ENCODE data around the gene EEIG1.
A peak's percentile ranks its signal among the peaks of the same experiment; 100 is the strongest.

The EEIG1 gene

DNA sequence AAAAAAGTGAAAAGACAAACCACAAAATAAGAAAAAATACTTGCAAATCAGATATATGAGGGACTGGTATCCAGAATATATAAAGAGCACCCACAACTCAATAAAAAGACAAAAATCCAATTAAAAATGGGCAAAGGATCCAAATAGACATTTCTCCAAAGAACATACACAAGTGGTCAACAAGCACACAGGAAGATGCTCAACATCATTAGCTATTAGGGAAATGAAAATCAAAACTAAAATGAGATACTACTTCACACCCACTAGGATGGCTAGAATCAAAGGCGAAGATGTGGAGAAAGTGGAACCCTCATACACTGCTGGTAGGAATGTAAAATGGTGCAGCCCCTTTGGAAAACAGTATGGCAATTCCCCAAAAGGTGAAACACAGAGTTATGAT lies 22.1 kb downstream of the EEIG1 start:
- no peak for DNase-seq

DNA sequence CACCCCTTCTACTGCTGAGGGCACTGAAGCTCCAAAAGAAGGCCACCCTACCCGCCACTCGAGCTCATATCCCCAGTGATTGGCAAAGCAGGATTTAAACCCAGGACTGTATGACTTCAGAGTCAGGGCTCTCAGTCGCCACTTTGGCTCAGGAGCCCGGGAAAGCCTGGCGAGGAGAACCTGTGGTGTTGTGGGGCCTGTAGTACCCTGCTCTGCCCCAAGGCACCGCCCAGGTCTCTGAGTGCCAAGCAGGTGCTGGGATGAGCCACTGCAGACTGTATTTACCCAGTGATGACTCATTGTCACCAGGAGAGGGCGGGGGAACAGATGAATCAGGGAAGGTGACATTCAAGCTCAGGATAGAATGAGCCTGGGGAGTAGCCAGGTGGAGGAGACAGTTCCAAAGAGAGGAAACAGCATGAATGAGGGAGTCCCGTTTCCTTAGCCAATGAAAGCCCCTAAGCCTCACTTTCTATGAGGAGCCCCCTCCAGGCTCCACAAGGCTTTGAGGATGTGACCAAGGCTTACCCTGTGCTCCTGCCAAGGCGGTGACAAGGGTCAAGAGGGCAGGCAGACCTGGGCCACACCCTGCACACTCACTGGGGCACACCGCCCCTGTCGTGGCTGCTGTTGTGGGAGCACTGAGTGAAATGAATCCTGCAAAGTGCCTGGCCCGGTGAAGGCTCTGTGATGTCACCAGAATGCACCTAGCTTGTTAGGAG lies 25.3 kb downstream of the EEIG1 start:
- DNase-seq, result peak; percentile 73 to 93

DNA sequence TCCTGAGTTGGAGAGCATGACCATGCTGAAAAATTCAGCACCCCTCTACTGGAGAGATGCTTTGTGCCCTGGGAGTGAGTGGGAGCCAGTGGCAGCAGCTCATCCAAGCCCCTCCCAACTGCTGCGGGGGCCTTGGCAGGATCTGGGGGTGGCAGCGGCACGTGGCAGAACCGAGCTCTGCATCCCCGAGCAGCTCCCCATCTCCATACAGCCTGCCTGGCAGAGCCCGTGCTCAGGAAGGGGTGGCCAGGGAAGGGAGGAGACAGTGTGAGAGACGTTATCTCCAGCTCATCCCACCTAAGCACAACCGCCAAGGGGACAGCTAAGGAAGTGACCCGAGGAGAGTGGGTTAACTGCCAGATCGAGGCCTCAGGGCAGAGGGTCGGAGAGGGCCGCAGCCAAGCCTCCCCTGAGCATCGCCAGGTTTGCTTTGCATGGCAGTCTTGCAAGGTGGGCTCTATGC lies 25.9 kb downstream of the EEIG1 start:
- no peak for DNase-seq

DNA sequence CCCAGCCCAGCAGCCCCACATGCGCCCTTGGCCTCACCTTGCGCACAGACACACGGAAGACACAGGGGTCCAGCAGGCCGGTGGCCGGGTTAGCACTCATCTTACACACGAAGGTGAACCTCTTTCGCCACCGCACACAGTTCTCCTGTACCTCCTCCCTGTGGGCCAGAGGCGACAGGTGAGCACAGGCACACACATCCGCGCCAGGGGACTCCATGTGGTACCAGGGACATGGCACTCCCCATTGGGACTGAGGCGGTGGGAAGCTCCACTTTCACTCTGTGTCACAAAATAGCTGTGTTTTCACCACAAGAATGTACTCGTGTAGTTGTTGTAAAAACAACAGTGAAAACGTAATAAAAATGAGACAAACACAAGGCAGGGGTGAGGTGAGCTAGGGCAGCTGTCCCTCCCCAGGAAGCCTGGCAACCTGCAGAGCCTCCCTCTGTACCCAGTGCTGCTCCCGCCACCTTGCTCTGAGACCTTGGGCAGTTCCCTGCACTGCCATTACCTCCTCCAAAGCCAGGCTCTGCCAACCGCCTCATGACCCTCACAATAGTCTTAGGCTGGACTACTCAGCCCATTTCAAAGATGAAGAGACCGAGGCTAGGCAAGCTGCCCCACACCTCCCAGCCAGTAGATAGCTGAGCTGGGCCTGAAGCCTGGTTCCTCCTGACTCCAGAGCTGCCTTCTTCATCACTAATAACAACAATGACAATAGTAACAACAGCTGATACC lies 26.9 kb downstream of the EEIG1 start:
- no peak for DNase-seq

DNA sequence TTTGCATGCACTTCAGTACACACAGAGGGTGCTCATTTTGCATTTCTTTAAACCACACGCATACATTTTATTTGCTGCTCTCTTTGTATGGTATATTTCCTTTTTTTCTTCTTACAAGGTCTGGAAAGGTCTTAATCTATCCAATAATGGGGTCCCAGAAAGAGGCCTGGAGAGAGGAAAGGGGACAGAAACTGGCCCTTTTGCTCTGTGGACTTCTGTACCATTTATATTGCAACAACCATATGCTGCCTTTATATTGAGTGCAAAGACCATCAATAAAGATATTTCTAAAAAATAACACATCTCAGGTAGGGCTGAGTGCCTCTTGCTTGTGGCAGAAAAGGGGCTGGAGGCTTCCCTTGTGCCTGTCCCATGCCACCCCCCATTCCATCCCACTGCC lies 27.6 kb downstream of the EEIG1 start:
- DNase-seq, result no peak

DNA sequence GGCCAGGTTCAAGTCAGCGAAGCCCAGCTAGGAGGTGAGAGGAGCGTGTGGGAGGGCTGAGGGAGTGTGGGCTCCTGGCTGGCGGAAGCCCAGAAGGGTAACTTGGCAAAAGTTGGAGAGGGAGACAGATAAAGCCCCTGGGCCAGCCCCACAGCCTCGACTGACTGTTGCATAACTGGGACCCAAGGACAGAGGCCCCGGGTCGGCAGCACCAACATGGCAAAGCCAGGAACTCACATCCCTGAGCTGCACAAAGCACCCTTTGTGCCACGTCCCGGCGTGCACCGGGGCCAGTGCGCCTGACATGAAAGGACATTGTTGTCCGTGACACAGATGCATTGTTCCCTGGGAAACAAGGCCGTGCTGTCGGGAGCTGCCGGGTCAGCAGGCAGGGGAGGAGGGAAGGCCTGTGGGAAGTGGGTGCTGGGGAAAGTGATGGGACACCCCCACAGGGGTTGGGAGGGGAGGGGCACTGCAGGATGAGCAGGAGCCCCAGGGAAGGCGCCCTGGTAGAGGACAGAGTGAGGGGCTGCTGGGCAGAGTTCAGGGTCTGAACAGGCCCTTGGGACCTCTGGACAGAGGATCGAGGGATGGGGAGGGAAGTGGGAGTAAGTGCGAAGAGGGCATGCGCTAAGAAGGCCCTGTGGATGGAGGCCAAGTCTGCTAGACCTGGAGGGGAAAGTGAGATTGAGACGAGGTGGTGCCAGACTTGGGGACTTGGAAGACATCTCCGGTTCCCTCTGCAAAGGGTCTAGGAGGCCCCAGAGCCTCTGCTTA lies 30.1 kb downstream of the EEIG1 start:
- no peak for DNase-seq

DNA sequence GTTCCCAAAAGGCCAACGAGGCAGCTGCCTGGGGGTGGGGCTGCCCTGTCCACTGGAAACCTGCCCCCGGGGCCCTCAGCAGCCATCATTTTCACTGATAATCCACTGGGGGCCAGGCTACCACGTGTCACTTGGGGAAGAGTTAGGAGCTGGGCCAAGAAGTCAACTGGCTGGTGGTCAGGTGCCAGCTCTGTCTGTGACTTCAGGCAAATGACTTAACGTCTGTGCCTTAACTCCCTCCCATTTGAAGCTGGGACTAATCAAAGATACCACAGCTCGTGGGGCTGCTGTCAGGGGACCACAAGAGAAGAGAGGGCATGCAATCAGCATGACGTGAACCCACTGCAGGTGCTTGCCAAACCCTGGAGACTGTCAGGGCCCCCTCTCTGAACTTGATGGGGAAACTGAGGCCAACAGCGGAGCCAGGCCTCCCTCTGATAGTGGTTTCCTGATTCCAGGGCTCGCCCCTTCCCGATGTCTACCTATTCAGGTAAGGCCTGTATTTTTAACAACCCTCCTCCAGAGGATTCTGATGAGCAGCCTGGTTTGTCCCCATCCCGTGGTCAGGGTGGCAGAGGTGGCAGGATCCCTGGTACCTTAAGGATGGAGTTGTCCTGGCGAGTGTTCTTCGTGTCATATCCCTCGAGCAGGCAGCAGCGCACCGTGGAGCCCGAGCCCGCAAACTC lies 30.8 kb downstream of the EEIG1 start:
- no peak for DNase-seq

DNA sequence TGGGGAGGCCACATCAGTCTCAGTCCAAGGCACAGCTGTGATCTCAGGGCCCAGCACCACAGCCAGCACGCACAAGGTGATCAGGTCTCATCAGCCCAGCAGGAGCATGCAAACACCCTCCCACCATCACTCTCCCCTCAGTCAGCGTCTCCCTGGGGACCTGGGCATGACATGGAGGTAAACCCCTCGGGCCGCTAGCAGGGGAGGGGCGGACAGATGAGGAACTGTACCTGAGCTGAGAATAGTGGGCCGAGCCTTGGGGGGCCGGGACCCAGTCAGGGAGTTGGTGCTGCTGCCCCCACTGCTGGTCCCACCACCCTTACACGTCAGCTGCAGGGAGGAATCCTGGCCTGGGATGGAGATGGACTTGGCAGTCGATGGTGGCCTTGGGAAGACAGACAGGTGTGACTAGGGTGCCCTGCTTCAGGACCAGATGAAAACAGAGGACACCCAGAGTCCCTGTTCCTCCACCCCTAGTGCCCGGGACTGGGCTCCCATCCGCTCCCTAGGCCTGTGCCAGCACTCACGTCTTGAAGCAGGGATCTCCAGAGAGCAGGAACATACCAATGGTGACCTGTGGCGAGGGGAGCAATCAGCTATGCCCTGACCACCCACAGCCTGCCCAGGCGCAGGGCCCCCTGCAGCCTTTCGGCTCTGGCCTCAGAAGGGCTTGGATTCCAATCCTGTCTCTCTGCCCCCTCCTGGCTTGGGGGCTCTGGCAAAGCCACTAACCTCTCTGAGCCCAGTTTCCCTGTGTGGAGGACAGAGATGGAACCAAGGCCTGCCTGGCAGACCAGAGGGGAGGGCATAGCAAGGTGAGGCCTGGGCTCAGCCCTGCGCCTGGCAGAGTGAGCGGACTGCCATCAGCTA lies 32.7 kb downstream of the EEIG1 start:
- DNase-seq, result no peak

DNA sequence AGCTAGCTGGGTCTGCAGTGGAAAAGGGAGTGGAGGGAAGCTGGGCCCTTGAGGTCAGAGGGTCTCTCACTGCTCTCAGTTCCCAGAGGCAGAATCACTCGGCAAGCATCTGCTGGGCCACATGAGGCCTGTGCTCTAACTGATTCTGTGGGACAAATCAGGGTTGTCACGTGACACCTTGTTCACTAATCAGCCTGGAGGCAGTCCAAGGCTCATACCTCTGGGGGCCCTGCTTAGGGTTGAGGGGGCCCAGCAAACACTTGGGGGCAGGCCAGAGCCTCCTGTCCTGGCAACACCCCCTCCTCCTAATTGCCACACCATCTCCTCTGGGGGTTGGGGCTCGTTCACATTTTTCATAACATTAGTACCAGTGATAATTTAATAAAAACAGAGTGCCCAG lies 34.1 kb downstream of the EEIG1 start:
- DNase-seq, result no peak

DNA sequence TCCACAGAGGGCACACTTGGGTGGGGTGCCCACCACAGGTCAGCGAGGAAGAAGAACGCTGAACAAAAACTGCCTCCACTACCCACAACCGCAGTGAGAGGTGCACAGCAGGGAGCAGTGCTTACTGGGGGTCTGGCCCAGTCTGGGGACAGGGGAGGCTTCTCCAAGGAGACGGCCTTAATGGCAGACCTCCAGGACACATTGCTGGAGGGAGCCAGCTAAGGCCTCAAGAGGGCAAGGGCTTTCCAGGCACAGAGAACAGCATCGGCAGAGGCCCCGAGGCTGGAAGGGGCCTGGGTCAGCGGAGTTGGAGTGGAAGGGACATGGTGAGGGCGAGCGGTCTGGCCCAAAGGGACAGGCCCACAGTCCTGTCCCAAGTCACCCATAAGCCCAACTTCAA lies 34.8 kb downstream of the EEIG1 start:
- DNase-seq, result no peak

DNA sequence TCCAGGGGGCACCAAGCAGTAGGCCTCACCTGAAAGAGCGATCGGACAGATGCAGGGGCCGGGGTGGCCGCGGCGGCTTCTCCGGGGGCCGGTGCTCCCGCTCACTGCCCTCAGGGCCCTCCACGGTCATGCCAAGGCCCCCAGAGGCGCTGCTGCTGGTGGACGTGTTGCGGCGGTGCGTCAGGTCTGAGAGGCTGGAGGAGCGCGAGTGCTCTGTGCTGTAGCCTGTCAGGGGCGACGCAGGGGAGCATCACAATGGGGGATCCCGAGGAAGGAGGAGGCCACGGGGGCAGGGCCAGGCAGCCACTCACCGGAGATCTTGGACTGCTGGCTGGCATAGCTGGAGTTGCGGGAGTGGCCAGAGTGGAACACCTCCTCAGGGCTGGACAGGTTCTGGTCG lies 35.5 kb downstream of the EEIG1 start:
- no peak for DNase-seq

DNA sequence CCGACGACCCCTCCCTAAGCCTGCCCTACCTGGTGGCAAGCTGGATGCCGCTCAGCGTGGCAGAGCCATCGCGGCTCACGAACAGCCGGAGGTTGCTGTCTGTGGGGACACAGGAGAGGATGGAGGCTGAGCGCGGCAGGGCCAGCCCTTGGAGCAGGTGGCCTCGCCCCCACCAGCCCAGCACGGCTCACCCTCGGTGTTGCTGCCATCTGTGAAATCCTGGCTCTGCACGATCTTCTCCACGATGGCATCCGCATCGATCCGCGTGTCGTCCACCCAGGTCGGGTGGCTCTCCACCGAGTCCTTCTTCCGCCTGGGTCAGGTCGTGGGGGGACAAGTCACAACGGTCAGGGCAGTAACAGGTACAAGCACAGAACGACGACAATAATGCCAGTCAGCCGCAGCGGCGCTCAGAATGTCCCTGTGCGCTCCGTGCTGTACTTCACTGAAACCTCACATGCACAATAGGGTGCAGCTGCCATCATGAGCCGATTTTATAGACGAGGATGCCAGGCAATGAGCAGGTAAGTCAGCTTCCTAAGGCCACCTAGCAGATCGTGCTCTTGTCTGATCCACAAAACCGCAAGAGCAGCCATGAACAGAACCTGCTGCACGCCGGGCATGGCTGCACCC lies 36.1 kb downstream of the EEIG1 start:
- DNase-seq, result no peak

DNA sequence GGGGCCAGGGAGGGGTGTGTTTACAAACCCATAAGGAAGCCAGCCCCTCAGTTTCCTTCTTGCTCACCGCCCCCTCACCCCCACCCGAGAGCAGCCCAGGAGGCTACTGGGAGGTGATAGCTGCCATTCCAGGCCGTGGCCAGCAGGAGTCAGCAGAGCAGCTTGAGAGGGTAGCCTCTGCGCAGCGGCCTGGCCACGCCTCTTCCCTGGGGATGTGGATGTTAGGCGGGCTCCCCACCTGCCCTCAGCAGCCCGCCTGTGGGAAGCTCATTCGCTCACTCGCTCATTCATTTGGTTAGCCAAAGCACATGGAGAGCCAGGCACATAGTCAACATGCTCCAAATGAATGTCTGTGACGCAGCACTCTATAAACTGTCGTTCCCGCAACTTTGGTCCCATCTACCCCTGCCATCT lies 37.1 kb downstream of the EEIG1 start:
- DNase-seq, result peak; percentile 76 to 77

DNA sequence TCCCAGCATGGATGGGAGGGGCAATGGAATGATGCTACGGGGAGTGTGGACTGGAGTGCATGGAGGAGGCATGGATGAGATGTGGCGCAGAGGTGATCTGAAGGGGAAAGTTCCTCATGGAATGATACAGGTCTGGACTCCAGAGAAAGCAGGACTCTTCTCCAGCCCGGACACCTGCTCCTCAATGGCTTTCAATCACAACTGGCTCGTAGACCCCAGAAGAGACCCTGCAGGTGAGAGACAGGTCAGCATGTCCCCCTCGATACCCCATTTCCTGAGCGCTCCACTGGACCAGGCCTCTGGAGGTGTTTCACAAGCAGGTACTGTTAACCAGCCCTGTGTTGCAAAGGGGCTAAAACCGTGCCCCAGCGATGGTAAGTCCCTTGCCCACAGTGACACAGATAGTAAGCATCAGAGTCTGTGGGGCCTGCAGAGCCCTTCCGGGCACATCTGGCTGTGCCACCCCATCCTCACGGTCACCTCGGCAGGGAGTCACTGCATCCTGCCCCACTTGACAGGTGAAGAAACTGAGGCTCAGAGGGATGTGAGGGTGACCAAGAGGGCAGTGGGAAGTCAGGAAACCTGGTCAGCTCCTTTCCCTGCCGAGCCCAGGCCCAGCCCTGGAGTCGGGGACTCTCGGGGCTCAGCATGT lies 37.7 kb downstream of the EEIG1 start:
- no peak for DNase-seq

DNA sequence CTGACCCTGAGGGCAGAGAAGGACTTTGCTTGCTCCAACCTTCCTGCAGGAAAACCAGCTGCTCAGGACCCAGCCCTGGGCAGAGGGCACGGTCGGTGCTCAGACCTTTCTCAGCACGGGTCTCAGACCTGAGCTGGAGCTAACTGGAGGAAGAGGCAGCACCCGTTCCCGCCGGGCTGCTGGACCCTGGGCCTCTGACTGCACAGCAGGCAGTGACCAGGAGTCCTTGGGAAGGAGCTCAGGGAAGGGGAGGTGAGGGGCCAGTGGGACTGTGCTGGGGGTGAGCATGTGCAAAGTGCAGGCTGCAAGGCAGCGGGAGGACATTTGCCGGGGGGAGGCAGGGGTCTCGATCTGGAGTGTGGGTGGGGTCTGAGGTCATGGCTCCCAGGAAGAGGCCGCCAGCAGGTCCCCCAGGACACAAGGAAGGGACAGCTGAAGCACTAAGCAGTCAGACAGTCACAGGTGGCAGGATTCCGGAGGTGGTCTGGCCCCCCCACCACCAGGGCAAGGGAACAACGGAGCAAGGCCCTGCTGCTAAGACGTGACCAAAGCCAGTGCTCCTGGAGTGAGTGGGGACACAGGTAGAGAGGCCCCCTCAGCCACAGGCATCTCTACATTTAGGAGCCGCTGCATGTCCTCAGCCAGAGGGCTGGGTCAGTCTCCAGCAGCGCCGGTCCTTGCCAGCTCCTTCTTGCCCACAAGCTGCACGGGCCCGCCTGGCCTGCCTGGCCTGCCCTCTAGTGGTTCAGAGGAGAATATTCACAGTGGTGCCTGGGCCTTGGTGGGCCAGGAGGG lies 38.4 kb downstream of the EEIG1 start:
- DNase-seq, result peak in 1 of 2 experiments; percentile 36

DNA sequence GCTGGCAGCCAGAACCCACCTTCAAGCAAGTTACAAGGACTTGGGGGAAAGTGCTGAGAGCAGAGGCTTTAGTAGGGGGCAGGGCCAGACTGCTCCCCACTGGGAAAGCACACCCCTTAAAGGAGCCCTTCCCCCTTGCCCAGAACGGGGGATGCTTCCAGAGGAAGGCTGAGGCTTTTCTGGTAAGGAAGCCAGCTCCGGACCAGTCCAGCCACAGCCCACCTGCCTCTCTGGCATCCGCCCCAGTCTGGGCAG lies 38.9 kb downstream of the EEIG1 start:
- no peak for DNase-seq

DNA sequence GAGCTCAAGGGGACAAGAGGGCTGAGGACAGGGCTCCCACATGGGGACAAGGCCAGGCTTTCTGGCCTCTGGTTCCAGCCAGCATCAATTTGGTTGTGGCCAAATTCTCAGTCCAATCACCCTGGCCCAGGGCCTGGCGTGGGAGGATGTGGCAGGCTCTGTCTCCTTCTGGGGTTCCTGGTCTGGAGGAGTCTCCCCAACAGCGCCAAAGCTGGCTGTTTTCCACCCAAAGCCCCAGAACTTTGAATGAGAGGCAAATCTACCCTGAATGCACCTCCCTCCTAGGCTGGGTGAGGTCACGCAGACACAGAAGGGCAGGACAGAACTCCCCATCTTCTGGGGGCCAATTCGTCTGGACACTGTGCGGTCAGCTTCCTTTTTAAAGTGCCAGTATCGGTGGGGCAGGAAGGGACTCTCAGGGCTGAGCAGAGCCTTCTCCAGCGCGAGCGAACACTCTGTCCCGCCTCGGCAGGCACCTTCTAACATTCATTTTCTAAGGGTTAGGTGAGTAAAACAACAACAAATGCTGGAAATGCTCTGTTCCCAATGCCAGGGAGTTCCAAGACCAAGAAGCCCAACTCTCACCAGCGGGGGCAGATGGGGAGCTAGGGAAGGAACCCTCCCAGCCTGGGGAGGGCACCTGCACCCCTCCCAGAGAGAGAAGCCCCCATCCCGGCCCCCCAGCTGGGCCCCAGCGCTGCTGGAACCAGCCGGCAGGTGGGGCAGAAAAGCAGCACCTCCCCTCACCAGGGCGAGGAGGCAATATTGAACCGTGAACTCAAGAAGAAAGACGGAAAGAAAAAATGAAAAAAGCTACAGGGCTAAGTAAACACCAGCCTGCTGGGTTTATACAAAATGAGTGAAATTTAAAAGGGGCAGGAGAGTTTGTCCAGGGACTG lies 39.5 kb downstream of the EEIG1 start:
- no peak for DNase-seq

DNA sequence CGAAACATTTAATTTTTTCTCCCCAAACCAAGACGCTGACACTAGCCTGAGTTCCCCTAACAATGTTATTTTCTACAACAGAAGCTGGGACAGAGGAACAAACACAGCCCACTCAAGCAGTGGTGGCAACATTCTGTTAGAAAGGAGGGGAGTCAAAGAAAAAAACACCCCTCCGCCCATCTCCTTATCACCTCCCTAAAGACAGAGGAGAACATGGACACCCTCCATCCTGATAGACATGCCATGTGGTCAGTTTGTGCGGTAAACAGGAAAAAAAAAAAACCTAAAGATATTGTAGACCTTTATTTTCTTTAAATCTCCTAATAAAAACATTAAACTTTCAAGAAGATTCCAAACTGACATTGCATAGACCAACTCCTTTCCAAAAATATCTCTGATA lies 40.2 kb downstream of the EEIG1 start:
- DNase-seq, result no peak

DNA sequence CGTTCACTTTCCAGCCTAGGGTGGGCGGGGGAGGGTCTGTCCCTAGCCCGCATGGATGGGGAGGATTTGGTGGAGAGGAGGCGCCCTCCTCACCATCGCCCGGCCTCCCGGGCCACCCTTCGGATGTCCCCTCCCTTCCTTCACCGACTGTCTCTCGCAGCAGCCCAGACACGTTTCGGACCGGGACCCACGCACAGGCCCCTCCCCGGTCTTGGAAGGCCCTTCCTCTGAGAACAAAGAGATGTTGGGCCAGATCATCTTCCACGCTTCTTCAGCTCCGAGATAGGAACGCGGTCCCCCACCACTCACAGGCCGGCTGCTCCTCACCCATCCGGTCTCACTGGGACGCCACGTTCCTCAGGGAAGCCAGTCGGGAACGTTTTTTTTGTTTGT lies 42.5 kb downstream of the EEIG1 start:
- DNase-seq, result no peak
